ENCODE results near the gene FGF8. TPM values are rescaled to one million over a fixed set of nuclear protein-coding genes. Genes with fewer than 3 reads are reported as not detected.

The FGF8 gene
- total RNA-seq (2014; rRNA removed; shearing (Covaris generic)) = 4.4 TPM in 1 of 2 replicates, not detected in the other
- not detected in 2 replicates for polyA plus RNA-seq (2016; fragmentation: Nextera tagmentation; extraction: Ambion mirVana)

GRCh38 chr10:101775273-101776160 lies at the start of gene FGF8:
FGF8 (minus strand) TSS chr10:101776114; CDS start chr10:101775900, 214 bp downstream.
- Histone ChIP-seq H3K4me3 (no peak within 1 kb of the TSS), H3F3A (ENCODE audit: insufficient read depth) (no peaks in the 10 kb centered on the region), H3K4me2 (ENCODE audit: unreplicated experiment) (no peak within 1 kb of the TSS), H3K27me3 (replicated peaks; ENCODE audit: insufficient read depth) (peaks cover 35% of the 10 kb centered on the region), H3K9me3 (ENCODE audit: low read depth) (no peaks in the 10 kb centered on the region), H3K79me2 (ENCODE audit: insufficient read depth) (no peaks in the 10 kb centered on the region), H2AFZ (no peak within 1 kb of the TSS), H3K9me2 (ENCODE audit: insufficient read depth) (no peaks in the 10 kb centered on the region), H3K36me3 (ENCODE audit: low read depth) (no peaks in the 10 kb centered on the region), H3K27ac (no peak within 1 kb of the TSS), H4K20me1 (ENCODE audit: insufficient read depth) (no peaks in the 10 kb centered on the region), H3K9ac (no peak within 1 kb of the TSS), H3K4me1 (ENCODE audit: insufficient read depth) (no peaks in the 10 kb centered on the region)
- in situ Hi-C loops (cut with MboI) = no loop called here
- peak; percentile 36 for DNase-seq
- 0 out of 2 replicates have a peak, but pooled peaks have one; percentile 35 for TF ChIP-seq EZH2phosphoT487 (IDR thresholded peaks at IDR 0.05; ENCODE audit: insufficient read depth, low read depth)
- TF ChIP-seq EZH2 (IDR thresholded peaks at IDR 0.05; ENCODE audit: insufficient read depth, poor library complexity, severe bottlenecking) = peak; percentile 98
- 1 to 4% methylated on average over 35 to 76 of the region's 98 CpGs for WGBS, 2 experiments (ENCODE audit: low coverage in 1 of 2, low lambda C conversion rate in 2 of 2, missing lambda C conversion rate in 2 of 2)

GRCh38 chr10:101824736-101825135 lies 48.8 kb upstream of the FGF8 start:
- no peak overlapping the region for H2AFZ ChIP-seq
- no peaks in the 10 kb centered on the region for H4K20me1 ChIP-seq (ENCODE audit: insufficient read depth)
- no peaks in the 10 kb centered on the region for H3K9me3 ChIP-seq (ENCODE audit: low read depth)
- no peaks in the 10 kb centered on the region for H3K9me2 ChIP-seq (ENCODE audit: insufficient read depth)
- no peaks in the 10 kb centered on the region for H3K79me2 ChIP-seq (ENCODE audit: insufficient read depth)
- 76 to 81% methylated on average over 2 of the region's 2 CpGs for WGBS, 2 experiments (ENCODE audit: low coverage in 1 of 2, low lambda C conversion rate in 2 of 2, missing lambda C conversion rate in 2 of 2)
- no peak overlapping the region for H3K4me3 ChIP-seq
- TF ChIP-seq EZH2 (IDR thresholded peaks at IDR 0.05; ENCODE audit: insufficient read depth, poor library complexity, severe bottlenecking) = no peak
- TF ChIP-seq EZH2phosphoT487 (IDR thresholded peaks at IDR 0.05; ENCODE audit: insufficient read depth, low read depth) = no peak
- no peaks in the 10 kb centered on the region for H3K4me1 ChIP-seq (ENCODE audit: insufficient read depth)
- no peak overlapping the region for H3K4me2 ChIP-seq (ENCODE audit: unreplicated experiment)
- DNase-seq = no peak
- in situ Hi-C loops (cut with MboI) = no loop called here
- no peak overlapping the region for H3K9ac ChIP-seq
- H3K27me3 ChIP-seq (replicated peaks; ENCODE audit: insufficient read depth) = no peaks in the 10 kb centered on the region
- no peak overlapping the region for H3K27ac ChIP-seq
- H3F3A ChIP-seq (ENCODE audit: insufficient read depth) = no peaks in the 10 kb centered on the region
- no peaks in the 10 kb centered on the region for H3K36me3 ChIP-seq (ENCODE audit: low read depth)

- in situ Hi-C loops (cut with MboI) = no loop called here
- Histone ChIP-seq H3K9me2 (ENCODE audit: insufficient read depth) (no peaks in the 10 kb centered on the region), H3K36me3 (ENCODE audit: low read depth) (no peaks in the 10 kb centered on the region), H2AFZ (peak overlapping the region; percentile 94), H3K4me1 (ENCODE audit: insufficient read depth) (peaks cover 13% of the 10 kb centered on the region), H3K27me3 (replicated peaks; ENCODE audit: insufficient read depth) (no peaks in the 10 kb centered on the region), H3K9ac (peak overlapping the region; percentile 62), H3F3A (ENCODE audit: insufficient read depth) (peaks cover 32% of the 10 kb centered on the region), H3K4me3 (peak overlapping the region; percentile 69), H3K4me2 (ENCODE audit: unreplicated experiment) (peak overlapping the region; percentile 90), H3K79me2 (ENCODE audit: insufficient read depth) (peaks cover 46% of the 10 kb centered on the region), H3K9me3 (ENCODE audit: low read depth) (no peaks in the 10 kb centered on the region), H3K27ac (peak overlapping the region; percentile 59), H4K20me1 (ENCODE audit: insufficient read depth) (peaks cover 29% of the 10 kb centered on the region)
- WGBS, 2 experiments (ENCODE audit: low coverage in 1 of 2, low lambda C conversion rate in 2 of 2, missing lambda C conversion rate in 2 of 2) = 27 to 37% methylated on average over 14 of the region's 14 CpGs
- no peak for DNase-seq
- TF ChIP-seq EZH2 (IDR thresholded peaks at IDR 0.05; ENCODE audit: insufficient read depth, poor library complexity, severe bottlenecking) (no peak), EZH2phosphoT487 (IDR thresholded peaks at IDR 0.05; ENCODE audit: insufficient read depth, low read depth) (no peak)
These were observed 43.1 kb upstream of the FGF8 start for GRCh38 chr10:101818872-101819633.

- Histone ChIP-seq H3K4me2 (ENCODE audit: unreplicated experiment) (peak within 1 kb of the TSS; percentile 99), H3K79me2 (ENCODE audit: insufficient read depth) (peaks cover 54% of the 10 kb centered on the region), H3K4me1 (ENCODE audit: insufficient read depth) (peaks cover 20% of the 10 kb centered on the region), H3K27me3 (replicated peaks; ENCODE audit: insufficient read depth) (no peaks in the 10 kb centered on the region), H3K9me3 (ENCODE audit: low read depth) (no peaks in the 10 kb centered on the region), H3K27ac (peak within 1 kb of the TSS; percentile 89), H2AFZ (peak within 1 kb of the TSS; percentile 94), H3K9me2 (ENCODE audit: insufficient read depth) (no peaks in the 10 kb centered on the region), H3K4me3 (peak within 1 kb of the TSS; percentile 92), H3K36me3 (ENCODE audit: low read depth) (no peaks in the 10 kb centered on the region), H3K9ac (peak within 1 kb of the TSS; percentile 96), H4K20me1 (ENCODE audit: insufficient read depth) (peaks cover 37% of the 10 kb centered on the region), H3F3A (ENCODE audit: insufficient read depth) (peaks cover 39% of the 10 kb centered on the region)
- TF ChIP-seq EZH2phosphoT487 (IDR thresholded peaks at IDR 0.05; ENCODE audit: insufficient read depth, low read depth) (no peak), EZH2 (IDR thresholded peaks at IDR 0.05; ENCODE audit: insufficient read depth, poor library complexity, severe bottlenecking) (no peak)
- 0 to 1% methylated on average over 31 to 47 of the region's 47 CpGs for WGBS, 2 experiments (ENCODE audit: low coverage in 1 of 2, low lambda C conversion rate in 2 of 2, missing lambda C conversion rate in 2 of 2)
- peak; percentile 99 for DNase-seq
- in situ Hi-C loops (cut with MboI) = no loop called here
These were observed 42.4 kb upstream of the FGF8 start, which contains the start of gene OGA for GRCh38 chr10:101818119-101818871. OGA (minus strand) TSS chr10:101818444; CDS start chr10:101818022, 422 bp downstream.
